ENCODE data around the gene CWF19L1. TPM values are rescaled to one million over a fixed set of nuclear protein-coding genes. Genes with fewer than 3 reads are reported as not detected.

Gene CWF19L1
- total and polyA plus RNA-seq, 2 of the 13 experiments (the other 11 are each of a cell fraction or from before 2014, with no cell fraction given) = 13.6 to 42.1 TPM

- no TSS peak for BruUV-seq (replicated peaks)
- peaks cover 52% of the 10 kb centered on the region for H3K4me1 ChIP-seq (ENCODE audit: insufficient read depth, low read length)
- H3K4me2 ChIP-seq (ENCODE audit: low read depth, low read length) = peak overlapping the region; percentile 84
- peak overlapping the region; percentile 81 for H3K27ac ChIP-seq (ENCODE audit: extremely low read length, insufficient read depth, low read length)
- H3K36me3 ChIP-seq (replicated peaks in 1 of 2; ENCODE audit: control insufficient read depth in 1 of 2, insufficient read depth in 2 of 2, low read length in 2 of 2) = peaks cover 0 to 11% of the 10 kb centered on the region in 2 experiments; a peak in 3 of 5 replicates
- H4K20me1 ChIP-seq (ENCODE audit: insufficient read depth, low read length) = no peaks in the 10 kb centered on the region; the same call in 1 of the 2 replicates
- H3K79me2 ChIP-seq (ENCODE audit: insufficient read depth, low read length) = peaks cover 55% of the 10 kb centered on the region
- ChIA-PET POLR2A (no interaction called here), CTCF (ENCODE audit: low intra/inter-chr PET ratio, low total read pairs) (no interaction called here)
- intact Hi-C loops (cut with micrococcal nuclease; ENCODE audit: unreplicated experiment) = loop anchor here (5.0 kb wide), 1 partner anchor 83 kb away; no protein-coding TSS in a partner anchor
- peak overlapping the region; percentile 87 for H3K9ac ChIP-seq (ENCODE audit: insufficient read depth, low read depth, low read length)
- peak; percentile 35 for DNase-seq (ENCODE audit: low spot score)
- no peaks in the 10 kb centered on the region for H3K9me3 ChIP-seq (ENCODE audit: low read length)
- TF ChIP-seq TARDBP (CRISPR knock-in tag; IDR thresholded peaks at IDR 0.05) (0 out of 2 replicates have a peak, but pooled peaks have one; percentile 30), MYNN (CRISPR knock-in tag; IDR thresholded peaks at IDR 0.05; ENCODE audit: low read depth) (no peak), SMYD3 (CRISPR knock-in tag; IDR thresholded peaks at IDR 0.05) (peak; percentile 30; the same call in 1 of the 2 replicates)
- peak; percentile 20; the same call in 1 of the 3 replicates for ATAC-seq
- H2AFZ ChIP-seq (ENCODE audit: low read length) = no peak overlapping the region
- in situ Hi-C loops (cut with HindIII; ENCODE audit: extremely low pct_ligation_motif_present, low pct_unique_long_range_greater_than_20kb) = no loop called here
- WGBS (ENCODE audit: low lambda C conversion rate) = 0% methylated on average over 4 of the region's 4 CpGs
- H3K4me3 ChIP-seq (replicated peaks in 1 of 3; ENCODE audit: insufficient read depth in 1 of 3, low read depth in 2 of 3, low read length in 3 of 3) = peak overlapping the region; percentile 72 to 83 (median 81)
- peak; percentile 78 for FAIRE-seq
- H3K27me3 ChIP-seq (ENCODE audit: control insufficient read depth in 1 of 2, insufficient read depth in 2 of 2, low read length in 2 of 2) = no peaks in the 10 kb centered on the region; a peak in 1 of 5 replicates
Observed at GRCh38 chr10:100184840-100185239, 82.6 kb downstream of the CWF19L1 start.

GRCh38 chr10:100184426-100184825 lies 83.0 kb downstream of the CWF19L1 start:
- DNase-seq (ENCODE audit: low spot score) = no peak
- no TSS peak for BruUV-seq (replicated peaks)
- Histone ChIP-seq H3K27me3 (ENCODE audit: control insufficient read depth in 1 of 2, insufficient read depth in 2 of 2, low read length in 2 of 2) (no peaks in the 10 kb centered on the region; a peak in 1 of 5 replicates), H3K27ac (ENCODE audit: extremely low read length, insufficient read depth, low read length) (peak overlapping the region; percentile 81), H3K4me3 (replicated peaks in 1 of 3; ENCODE audit: insufficient read depth in 1 of 3, low read depth in 2 of 3, low read length in 3 of 3) (peak overlapping the region; percentile 72 to 83 (median 81)), H3K36me3 (replicated peaks in 1 of 2; ENCODE audit: control insufficient read depth in 1 of 2, insufficient read depth in 2 of 2, low read length in 2 of 2) (peaks cover 0 to 11% of the 10 kb centered on the region in 2 experiments; a peak in 3 of 5 replicates), H3K9ac (ENCODE audit: insufficient read depth, low read depth, low read length) (peak overlapping the region; percentile 87), H3K4me1 (ENCODE audit: insufficient read depth, low read length) (peaks cover 57% of the 10 kb centered on the region), H2AFZ (ENCODE audit: low read length) (no peak overlapping the region), H3K79me2 (ENCODE audit: insufficient read depth, low read length) (peaks cover 55% of the 10 kb centered on the region), H4K20me1 (ENCODE audit: insufficient read depth, low read length) (no peaks in the 10 kb centered on the region; the same call in 1 of the 2 replicates), H3K4me2 (ENCODE audit: low read depth, low read length) (peak overlapping the region; percentile 84), H3K9me3 (ENCODE audit: low read length) (no peaks in the 10 kb centered on the region)
- FAIRE-seq = no peak
- ChIA-PET CTCF (ENCODE audit: low intra/inter-chr PET ratio, low total read pairs) (no interaction called here), POLR2A (no interaction called here)
- in situ Hi-C loops (cut with HindIII; ENCODE audit: extremely low pct_ligation_motif_present, low pct_unique_long_range_greater_than_20kb) = no loop called here
- intact Hi-C loops (cut with micrococcal nuclease; ENCODE audit: unreplicated experiment) = no loop called here
- 15% methylated on average over 1 of the region's 1 CpG for WGBS (ENCODE audit: low lambda C conversion rate)
- ATAC-seq = no peak
- TF ChIP-seq NFAT5 (CRISPR knock-in tag; IDR thresholded peaks at IDR 0.05) (no peak), KLF12 (CRISPR knock-in tag; IDR thresholded peaks at IDR 0.05; ENCODE audit: borderline replicate concordance) (no peak), ZNF501 (CRISPR knock-in tag; IDR thresholded peaks at IDR 0.05) (no peak), ZNF180 (CRISPR knock-in tag; IDR thresholded peaks at IDR 0.05; ENCODE audit: borderline replicate concordance, low read depth) (no peak), FIP1L1 (IDR thresholded peaks at IDR 0.05; ENCODE audit: borderline replicate concordance, insufficient read depth, low read depth, low read length) (no peak), ZNF710 (CRISPR knock-in tag; IDR thresholded peaks at IDR 0.05; ENCODE audit: borderline replicate concordance) (no peak), CEBPB (IDR thresholded peaks at IDR 0.05; ENCODE audit: borderline replicate concordance, low read depth, low read length) (no peak), RARG (CRISPR knock-in tag; IDR thresholded peaks at IDR 0.05; ENCODE audit: low read depth) (no peak)

Measured in HepG2 (cell line).